ENCODE results near the gene SLC10A6. TPM values are rescaled to one million over a fixed set of nuclear protein-coding genes. Genes with fewer than 3 reads are reported as not detected.
A peak's percentile ranks its signal among the peaks of the same experiment; 100 is the strongest.

SLC10A6 gene
- total RNA-seq, 2 experiments from 2014 or later, result not detected

DNA sequence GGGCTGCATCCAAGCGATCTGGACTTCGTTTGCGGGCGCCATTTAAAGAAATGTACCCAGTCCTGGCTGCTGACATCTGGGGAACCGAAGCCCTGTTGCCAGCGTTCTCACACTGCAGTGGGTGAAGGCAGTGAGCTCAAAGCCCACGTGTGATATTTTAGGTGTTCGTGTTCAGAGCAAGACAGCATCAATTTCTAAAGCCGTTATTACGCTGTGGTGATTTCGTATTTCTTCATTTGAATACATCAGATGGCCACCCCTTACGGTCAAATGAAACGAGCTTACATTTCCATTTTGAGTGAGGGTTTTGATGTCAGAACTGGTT lies 43.4 kb upstream of the SLC10A6 start:
- H3K4me1 Mint-ChIP-seq (ENCODE audit: low read depth), result peaks cover 3% of the 10 kb centered on the region
- no peak overlapping the region for H3K27ac Mint-ChIP-seq
- intact Hi-C loops (cut with DNase I, micrococcal nuclease), result loop anchor here in 1 of 2 experiments (10.0 kb wide), 1 partner anchor 1808 kb away; no protein-coding TSS in a partner anchor
- peak overlapping the region; percentile 84 for H3K4me3 Mint-ChIP-seq
- no peak overlapping the region for H3K27ac ChIP-seq (ENCODE audit: low read depth in 1 of 2, low read length in 2 of 2)
- H3K4me3 ChIP-seq (ENCODE audit: low read length), result peak overlapping the region; percentile 55
- DNase-seq, result no peak
- no peaks in the 10 kb centered on the region for H3K36me3 Mint-ChIP-seq (ENCODE audit: low read depth)
- H3K36me3 ChIP-seq (ENCODE audit: insufficient read depth, low read length), result no peaks in the 10 kb centered on the region
- TF ChIP-seq CTCF (IDR thresholded peaks at IDR 0.05), result no peak
- ChIA-PET CTCF (interaction anchor here (1.2 kb wide), 1 partner anchor 394 kb away, joined by 4 read pairs; no protein-coding TSS in a partner anchor), POLR2A (no interaction called here)
- ATAC-seq (ENCODE audit: poor library complexity), result peak; percentile 25
- H3K9me3 ChIP-seq (ENCODE audit: control insufficient read depth in 1 of 2, insufficient read depth in 1 of 2, low read length in 2 of 2), result no peaks in the 10 kb centered on the region
- no peaks in the 10 kb centered on the region for H3K9me3 Mint-ChIP-seq
- H3K27me3 ChIP-seq (ENCODE audit: control insufficient read depth in 1 of 2, insufficient read depth in 2 of 2, low read length in 2 of 2), result peaks cover 2 to 19% of the 10 kb centered on the region in 2 experiments
- peaks cover 33% of the 10 kb centered on the region for H3K27me3 Mint-ChIP-seq
- peaks cover 9% of the 10 kb centered on the region for H3K4me1 ChIP-seq (ENCODE audit: insufficient read depth, low read length)

GRCh38 chr4:86891762-86892635 lies 42.8 kb upstream of the SLC10A6 start, which contains the start of gene C4orf36:
C4orf36 (minus strand) TSS chr4:86892422; CDS start chr4:86891520, 902 bp downstream.
- peak; percentile 63 for ATAC-seq (ENCODE audit: poor library complexity)
- ChIA-PET CTCF (interaction anchor here (1.2 kb wide), 1 partner anchor 393 kb away, joined by 4 read pairs; no protein-coding TSS in a partner anchor), POLR2A (interaction anchor here (0.6 kb wide), 1 partner anchor 174 kb away, joined by 5 read pairs; no protein-coding TSS in a partner anchor)
- peaks cover 33% of the 10 kb centered on the region for H3K27me3 Mint-ChIP-seq
- Histone ChIP-seq H3K27me3 (ENCODE audit: control insufficient read depth in 1 of 2, insufficient read depth in 2 of 2, low read length in 2 of 2) (peaks cover 2 to 19% of the 10 kb centered on the region in 2 experiments), H3K4me1 (ENCODE audit: insufficient read depth, low read length) (peaks cover 9% of the 10 kb centered on the region), H3K9me3 (ENCODE audit: control insufficient read depth in 1 of 2, insufficient read depth in 1 of 2, low read length in 2 of 2) (no peaks in the 10 kb centered on the region), H3K4me3 (ENCODE audit: low read length) (peak within 1 kb of the TSS; percentile 55), H3K27ac (ENCODE audit: low read depth in 1 of 2, low read length in 2 of 2) (no peak within 1 kb of the TSS), H3K36me3 (ENCODE audit: insufficient read depth, low read length) (no peaks in the 10 kb centered on the region)
- H3K27ac Mint-ChIP-seq, result no peak within 1 kb of the TSS
- peak in 10 of 14 experiments; percentile 4 to 56 (median 19) for DNase-seq
- H3K4me3 Mint-ChIP-seq, result peak within 1 kb of the TSS; percentile 84
- intact Hi-C loops (cut with DNase I, micrococcal nuclease), result loop anchor here in 1 of 2 experiments (10.0 kb wide), 1 partner anchor 1807 kb away; no protein-coding TSS in a partner anchor
- no peaks in the 10 kb centered on the region for H3K9me3 Mint-ChIP-seq
- peaks cover 3% of the 10 kb centered on the region for H3K4me1 Mint-ChIP-seq (ENCODE audit: low read depth)
- H3K36me3 Mint-ChIP-seq (ENCODE audit: low read depth), result no peaks in the 10 kb centered on the region
- TF ChIP-seq CTCF (IDR thresholded peaks at IDR 0.05), result no peak

GRCh38 chr4:86890790-86891189 lies 41.6 kb upstream of the SLC10A6 start:
- H3K36me3 Mint-ChIP-seq (ENCODE audit: low read depth), result no peaks in the 10 kb centered on the region
- H3K4me1 ChIP-seq (ENCODE audit: insufficient read depth, low read length), result peaks cover 9% of the 10 kb centered on the region
- H3K9me3 ChIP-seq (ENCODE audit: control insufficient read depth in 1 of 2, insufficient read depth in 1 of 2, low read length in 2 of 2), result no peaks in the 10 kb centered on the region
- peaks cover 2 to 19% of the 10 kb centered on the region in 2 experiments for H3K27me3 ChIP-seq (ENCODE audit: control insufficient read depth in 1 of 2, insufficient read depth in 2 of 2, low read length in 2 of 2)
- intact Hi-C loops (cut with DNase I, micrococcal nuclease), result loop anchor here in 1 of 2 experiments (10.0 kb wide), 1 partner anchor 1806 kb away; no protein-coding TSS in a partner anchor
- DNase-seq (no peak), ATAC-seq (ENCODE audit: poor library complexity) (no peak)
- peaks cover 3% of the 10 kb centered on the region for H3K4me1 Mint-ChIP-seq (ENCODE audit: low read depth)
- H3K36me3 ChIP-seq (ENCODE audit: insufficient read depth, low read length), result no peaks in the 10 kb centered on the region
- ChIA-PET CTCF (no interaction called here), POLR2A (no interaction called here)
- no peak overlapping the region for H3K27ac ChIP-seq (ENCODE audit: low read depth in 1 of 2, low read length in 2 of 2)
- peaks cover 33% of the 10 kb centered on the region for H3K27me3 Mint-ChIP-seq
- H3K9me3 Mint-ChIP-seq, result no peaks in the 10 kb centered on the region
- H3K27ac Mint-ChIP-seq, result no peak overlapping the region
- H3K4me3 Mint-ChIP-seq, result peak overlapping the region; percentile 81
- no peak for TF ChIP-seq CTCF (IDR thresholded peaks at IDR 0.05)
- H3K4me3 ChIP-seq (ENCODE audit: low read length), result no peak overlapping the region
